SK-N-SH treated with all-trans-retinoic acid at 6 μM for 48 hours (cell line): ENCODE data around the gene UCHL1.

Source experiments
- ARNTL ChIP-seq: fragments of 450-650 bp; formaldehyde crosslinking; IDR thresholded peaks from 2 replicates; pipeline ENCODE4 v1.5.0; 2020; ENCODE audit warnings: low read depth, mild to moderate bottlenecking, moderate library complexity, borderline replicate concordance
- CREB5 ChIP-seq: fragments of 250-450 bp; sonication (Bioruptor Pico); IDR thresholded peaks from 2 replicates; pipeline ENCODE4 v1.5.1; 2020; ENCODE audit warnings: low read depth, mild to moderate bottlenecking, moderate library complexity
- CSDC2 ChIP-seq: fragments of 250-450 bp; sonication (Bioruptor Pico); IDR thresholded peaks from 2 replicates; pipeline ENCODE4 v1.5.0; 2020; ENCODE audit warnings: mild to moderate bottlenecking, moderate library complexity
- OSR1 ChIP-seq: fragments of 250-450 bp; sonication (Bioruptor Pico); IDR thresholded peaks from 2 replicates; pipeline ENCODE4 v1.8.0; 2022; ENCODE audit warnings: moderate library complexity, mild to moderate bottlenecking, inconsistent platforms
- PATZ1 ChIP-seq: fragments of 250-450 bp; sonication (Bioruptor Pico); IDR thresholded peaks from 2 replicates; pipeline ENCODE4 v1.8.0; 2020; ENCODE audit warnings: mild to moderate bottlenecking, moderate library complexity, borderline replicate concordance
- RARB ChIP-seq: fragments of 250-450 bp; sonication (Bioruptor Pico); IDR thresholded peaks from 2 replicates; pipeline ENCODE4 v1.8.0; 2021; ENCODE audit warnings: mild to moderate bottlenecking, moderate library complexity
- SNAI2 ChIP-seq: fragments of 250-450 bp; sonication (Bioruptor Pico); IDR thresholded peaks from 2 replicates; pipeline ENCODE4 v1.5.0; 2020; ENCODE audit warnings: mild to moderate bottlenecking, moderate library complexity
- TCF4 ChIP-seq: fragments of 250-450 bp; sonication (Bioruptor Pico); IDR thresholded peaks from 2 replicates; pipeline ENCODE4 v1.8.0; 2021; ENCODE audit warnings: mild to moderate bottlenecking, moderate library complexity, borderline replicate concordance
- TSHZ2 ChIP-seq: fragments of 250-450 bp; sonication (Bioruptor Pico); IDR thresholded peaks from 2 replicates; pipeline ENCODE4 v1.5.0; 2020; ENCODE audit warnings: mild to moderate bottlenecking, moderate library complexity
- ZC3H10 ChIP-seq: fragments of 250-450 bp; sonication (Bioruptor Pico); IDR thresholded peaks from 2 replicates; pipeline ENCODE4 v1.5.1; 2021; ENCODE audit warnings: mild to moderate bottlenecking, moderate library complexity
- ZFP3 ChIP-seq: fragments of 250-450 bp; sonication (Bioruptor Pico); IDR thresholded peaks from 2 replicates; pipeline ENCODE4 v1.5.0; 2020; ENCODE audit warnings: mild to moderate bottlenecking, moderate library complexity
- ZFP30 ChIP-seq: fragments of 450-650 bp; formaldehyde crosslinking; IDR thresholded peaks from 2 replicates; pipeline ENCODE4 v1.5.0; 2022; ENCODE audit warnings: mild to moderate bottlenecking, moderate library complexity
- ZNF565 ChIP-seq: fragments of 450-650 bp; formaldehyde crosslinking; conservative IDR thresholded peaks from 2 replicates; pipeline ENCODE4 v1.5.0; 2020; ENCODE audit warnings: low read depth, mild to moderate bottlenecking, moderate library complexity
- ZNF8 ChIP-seq: fragments of 450-650 bp; formaldehyde crosslinking; IDR thresholded peaks from 2 replicates; pipeline ENCODE4 v1.5.0; 2020; ENCODE audit warnings: mild to moderate bottlenecking, moderate library complexity

- TF ChIP-seq ZC3H10 (no peak), ZNF565 (CRISPR knock-in tag) (no peak), ZFP30 (CRISPR knock-in tag) (no peak), TSHZ2 (CRISPR knock-in tag) (no peak), RARB (CRISPR knock-in tag) (no peak), PATZ1 (no peak), CREB5 (CRISPR knock-in tag) (no peak), ZFP3 (CRISPR knock-in tag) (no peak), CSDC2 (CRISPR knock-in tag) (no peak), SNAI2 (CRISPR knock-in tag) (no peak), ZNF8 (peak; percentile 36; the same call in 1 of the 2 replicates), ARNTL (CRISPR knock-in tag) (no peak), OSR1 (no peak), TCF4 (CRISPR knock-in tag) (no peak)
Observed at GRCh38 chr4:41213625-41214135, 43.0 kb upstream of the UCHL1 start.
